Stimulated activated CD8-positive, alpha-beta memory T cell treated with anti-CD3 and anti-CD28 coated beads, Interleukin-7, amount 100 ng/mL, for 48 hours (primary cell): Measurements from ENCODE around the gene HSPB6.

Experiments
- DNase-seq, 2 donors: peaks; one replicate each; pipeline ENCODE4 v3.0.0-alpha.2; 2020; ENCODE audit warnings: low read depth in 1 of 2; ENCODE audit errors: extremely low read depth in 1 of 2

HSPB6 gene

GRCh38 chr19:35767288-35768081, 10.7 kb upstream of the HSPB6 start:
- no peak for DNase-seq

- DNase-seq = no peak
These were observed 9.8 kb upstream of the HSPB6 start for GRCh38 chr19:35766571-35767104.

GRCh38 chr19:35764432-35765315, 7.8 kb upstream of the HSPB6 start:
- DNase-seq = no peak

- no peak for DNase-seq
These were observed 4.0 kb upstream of the HSPB6 start for GRCh38 chr19:35760711-35761349.

GRCh38 chr19:35759697-35760096, 2.9 kb upstream of the HSPB6 start:
- DNase-seq = no peak

- peak; percentile 97 to 99 for DNase-seq
These were observed 1.1 kb upstream of the HSPB6 start, which contains the start of gene PROSER3 for GRCh38 chr19:35757749-35758608. Gene PROSER3 (plus strand): TSS chr19:35758176. CDS start chr19:35758216, 40 bp downstream.

- no peak for DNase-seq
These were observed 461 bp upstream of the HSPB6 start for GRCh38 chr19:35757231-35757748.

- no peak for DNase-seq
These were observed 1.1 kb downstream of the HSPB6 start for GRCh38 chr19:35755550-35756376.

GRCh38 chr19:35755131-35755549, 1.7 kb downstream of the HSPB6 start:
- DNase-seq = no peak

GRCh38 chr19:35754370-35755130, 2.3 kb downstream of the HSPB6 start:
- no peak for DNase-seq

- DNase-seq = no peak
These were observed 3.0 kb downstream of the HSPB6 start for GRCh38 chr19:35753634-35754369.

GRCh38 chr19:35752746-35753350, 4.0 kb downstream of the HSPB6 start:
- DNase-seq = no peak

- DNase-seq = no peak
These were observed 4.7 kb downstream of the HSPB6 start for GRCh38 chr19:35751839-35752745.

GRCh38 chr19:35750167-35750566, 6.7 kb downstream of the HSPB6 start:
- DNase-seq = no peak

GRCh38 chr19:35748106-35749020, 8.5 kb downstream of the HSPB6 start, which contains the start of gene LIN37:
Gene LIN37 (plus strand): TSS chr19:35748576. CDS start chr19:35748725, 149 bp downstream.
- DNase-seq = peak; percentile 96 to 98
